Measurements from ENCODE around the gene FKBP1A.

The FKBP1A gene

DNA sequence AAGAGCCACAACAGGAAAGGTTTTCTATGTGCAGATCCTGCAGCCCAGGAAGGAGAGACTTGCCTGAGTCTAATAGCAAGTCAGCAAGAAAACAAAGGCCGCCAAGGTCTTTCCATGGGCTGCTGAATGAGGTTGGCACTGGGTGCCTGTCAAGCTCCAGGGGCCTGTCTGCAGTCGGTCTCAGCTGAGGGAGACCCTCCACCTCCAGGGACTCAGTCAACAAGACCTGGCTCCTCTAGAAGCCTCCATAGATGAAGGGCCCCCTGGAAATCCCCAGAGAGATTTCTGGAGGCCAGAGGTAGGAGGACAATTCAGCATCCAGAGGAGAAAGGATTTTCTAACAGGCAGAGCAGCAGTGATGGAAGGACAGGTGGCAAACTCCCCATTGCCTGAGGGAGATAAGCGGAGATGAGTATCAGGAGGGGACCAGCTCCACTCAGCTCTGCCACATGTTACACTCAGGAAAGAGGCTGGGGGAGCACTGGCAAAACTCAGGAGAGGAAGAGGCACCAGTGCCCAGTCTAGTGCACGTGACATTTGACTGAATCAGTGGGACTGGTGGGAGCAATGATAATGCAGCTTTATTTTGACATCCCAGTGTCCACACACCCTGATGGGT, 33.5 kb upstream of the FKBP1A start:
- Mint-ChIP-seq H3K36me3 (ENCODE audit: low read depth) (peaks cover 3% of the 10 kb centered on the region), H3K9me3 (peaks cover 4% of the 10 kb centered on the region), H3K4me1 (ENCODE audit: low read depth) (peaks cover 14% of the 10 kb centered on the region), H3K27me3 (ENCODE audit: low read depth) (peaks cover 18% of the 10 kb centered on the region), H3K4me3 (no peak overlapping the region), H3K27ac (no peak overlapping the region)

DNA sequence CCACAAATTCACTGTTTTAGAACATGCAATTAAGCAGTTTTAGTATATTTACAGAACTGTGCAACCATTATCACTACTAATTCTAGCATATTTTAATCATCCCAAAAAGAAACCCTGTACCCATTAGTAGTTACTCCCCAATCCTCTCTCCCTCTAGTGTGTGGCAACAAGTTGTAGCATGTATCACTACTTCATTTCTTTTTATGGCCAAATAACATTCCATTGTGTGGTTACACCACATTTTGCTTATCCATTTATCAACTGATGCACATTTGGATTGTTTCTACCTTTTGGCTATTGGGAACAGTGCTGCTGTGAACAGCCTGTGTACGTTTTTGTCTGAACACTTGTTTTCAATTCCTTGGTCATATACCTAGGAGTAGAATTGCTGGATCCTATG, 31.5 kb upstream of the FKBP1A start:
- H3K27me3 Mint-ChIP-seq (ENCODE audit: low read depth) = peaks cover 7% of the 10 kb centered on the region
- peaks cover 11% of the 10 kb centered on the region for H3K4me1 Mint-ChIP-seq (ENCODE audit: low read depth)
- no peak overlapping the region for H3K4me3 Mint-ChIP-seq
- H3K27ac Mint-ChIP-seq = no peak overlapping the region
- H3K36me3 Mint-ChIP-seq (ENCODE audit: low read depth) = peaks cover 3% of the 10 kb centered on the region
- peaks cover 23% of the 10 kb centered on the region for H3K9me3 Mint-ChIP-seq

DNA sequence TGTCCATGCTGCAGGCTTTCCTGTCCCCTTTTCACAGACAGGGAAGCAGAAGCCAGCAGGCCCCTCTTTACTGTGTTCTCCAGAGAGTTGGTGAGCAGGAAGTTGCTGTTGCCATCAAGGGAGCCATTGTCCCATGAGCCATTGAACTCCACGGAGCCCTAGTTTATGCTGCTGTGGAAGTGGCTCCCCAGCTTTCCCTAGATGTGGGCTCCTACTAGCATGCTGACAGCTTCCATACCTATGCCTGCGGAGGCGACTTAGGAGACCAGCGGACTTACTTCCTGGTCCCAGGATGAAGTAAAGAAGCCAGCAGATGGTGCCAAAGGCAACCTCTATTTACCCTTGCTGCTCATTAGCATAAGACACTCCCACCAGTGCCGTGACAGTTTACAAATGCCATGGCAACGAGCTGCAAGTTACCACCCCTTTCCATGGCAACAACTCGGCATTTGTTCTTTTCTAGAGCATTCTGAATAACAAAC, 30.8 kb upstream of the FKBP1A start:
- H3K36me3 Mint-ChIP-seq (ENCODE audit: low read depth) = peaks cover 6% of the 10 kb centered on the region
- no peak overlapping the region for H3K4me3 Mint-ChIP-seq
- H3K27ac Mint-ChIP-seq = no peak overlapping the region
- peaks cover 11% of the 10 kb centered on the region for H3K4me1 Mint-ChIP-seq (ENCODE audit: low read depth)
- peaks cover 3% of the 10 kb centered on the region for H3K27me3 Mint-ChIP-seq (ENCODE audit: low read depth)
- peaks cover 27% of the 10 kb centered on the region for H3K9me3 Mint-ChIP-seq

DNA sequence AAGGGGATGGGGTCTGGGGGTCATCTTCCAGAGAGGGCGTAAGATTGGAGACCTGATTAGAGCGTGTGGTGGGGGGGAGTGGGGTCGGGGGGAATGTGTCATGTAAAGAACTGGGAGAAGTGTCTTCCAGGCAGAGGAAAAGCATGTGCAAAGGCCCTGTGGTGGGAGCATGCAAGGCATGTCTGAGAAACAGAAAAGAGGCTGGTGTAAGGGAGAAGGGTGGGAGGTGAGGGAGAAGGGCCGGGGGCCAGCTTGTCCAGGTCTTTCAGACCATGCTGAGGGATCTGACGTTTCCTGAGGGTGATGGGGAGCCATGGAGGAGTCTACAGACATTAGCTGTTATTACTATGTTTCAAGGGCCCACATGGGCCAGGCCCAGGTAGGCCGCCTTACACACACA, 30.4 kb upstream of the FKBP1A start:
- peaks cover 3% of the 10 kb centered on the region for H3K27me3 Mint-ChIP-seq (ENCODE audit: low read depth)
- peaks cover 6% of the 10 kb centered on the region for H3K36me3 Mint-ChIP-seq (ENCODE audit: low read depth)
- H3K4me1 Mint-ChIP-seq (ENCODE audit: low read depth) = peaks cover 11% of the 10 kb centered on the region
- no peak overlapping the region for H3K27ac Mint-ChIP-seq
- no peak overlapping the region for H3K4me3 Mint-ChIP-seq
- peaks cover 27% of the 10 kb centered on the region for H3K9me3 Mint-ChIP-seq

DNA sequence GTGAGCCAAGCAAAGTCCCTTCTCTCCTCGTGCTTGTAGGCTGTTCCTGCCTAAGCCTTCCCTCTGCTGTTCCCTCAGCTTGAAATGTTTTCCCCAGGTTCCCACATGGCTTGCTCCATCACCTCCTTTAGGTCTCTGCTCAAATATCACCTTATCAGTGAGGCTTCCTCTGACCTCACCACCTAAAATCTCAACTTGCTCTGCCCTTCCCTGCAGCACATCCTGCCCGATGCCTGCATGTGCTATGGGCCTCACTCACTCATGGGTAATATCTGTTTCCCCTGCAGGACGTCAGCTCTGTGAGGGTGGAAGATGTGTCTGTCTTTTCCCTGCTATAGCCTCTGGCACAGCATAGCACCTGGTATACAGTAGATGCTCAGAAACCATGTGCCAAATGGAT, 29.9 kb upstream of the FKBP1A start:
- Mint-ChIP-seq H3K27ac (no peak overlapping the region), H3K27me3 (ENCODE audit: low read depth) (peaks cover 3% of the 10 kb centered on the region)

DNA sequence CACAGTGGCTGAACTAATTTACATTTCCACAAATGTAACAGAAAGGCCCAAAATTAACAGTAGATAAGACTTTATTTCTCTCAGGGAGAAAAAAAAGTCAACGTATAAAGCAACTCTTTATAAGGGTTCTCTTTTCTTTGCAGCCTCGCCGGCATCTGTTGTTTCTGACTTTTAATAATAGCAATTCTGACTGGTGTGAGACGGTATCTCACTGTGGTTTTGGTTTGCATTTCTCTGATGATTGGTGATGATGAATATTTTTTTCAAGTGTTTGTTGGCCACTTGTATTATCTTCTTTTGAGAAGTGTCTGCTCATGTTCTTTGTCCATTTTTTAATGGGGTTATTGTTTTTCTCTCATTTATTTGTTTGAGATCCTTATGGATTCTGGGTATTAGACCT, 27.2 kb upstream of the FKBP1A start:
- Mint-ChIP-seq H3K36me3 (ENCODE audit: low read depth) (peaks cover 6% of the 10 kb centered on the region), H3K27ac (no peak overlapping the region), H3K4me1 (ENCODE audit: low read depth) (peaks cover 12% of the 10 kb centered on the region), H3K4me3 (no peak overlapping the region), H3K27me3 (ENCODE audit: low read depth) (peaks cover 4% of the 10 kb centered on the region), H3K9me3 (peaks cover 27% of the 10 kb centered on the region)

More for the DNA sequence above, 29.9 kb upstream of the FKBP1A start:
- Mint-ChIP-seq H3K36me3 (ENCODE audit: low read depth) (peaks cover 6% of the 10 kb centered on the region), H3K4me1 (ENCODE audit: low read depth) (peaks cover 11% of the 10 kb centered on the region), H3K4me3 (no peak overlapping the region), H3K9me3 (peaks cover 27% of the 10 kb centered on the region)

DNA sequence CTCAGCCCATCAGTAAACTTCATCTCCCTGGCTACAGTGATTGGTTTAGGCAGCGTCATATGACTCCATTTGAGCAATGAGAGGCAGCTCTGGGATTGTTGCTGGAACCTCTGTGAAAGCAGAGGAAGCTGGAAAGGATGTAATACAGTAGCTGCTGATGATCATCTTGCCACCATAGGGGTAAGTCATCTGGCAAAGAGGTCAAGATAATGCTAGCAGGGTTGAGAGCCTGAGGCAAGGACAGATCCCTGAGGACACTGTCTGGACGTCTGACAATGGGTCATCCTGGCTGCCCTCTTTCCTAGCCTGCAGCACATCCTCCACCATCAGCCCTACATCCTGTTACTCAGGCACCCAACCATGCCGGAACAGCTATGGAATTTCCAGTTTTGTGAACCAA, 25.5 kb upstream of the FKBP1A start:
- H3K27me3 Mint-ChIP-seq (ENCODE audit: low read depth) = peaks cover 19% of the 10 kb centered on the region
- H3K36me3 Mint-ChIP-seq (ENCODE audit: low read depth) = peaks cover 6% of the 10 kb centered on the region
- H3K4me1 Mint-ChIP-seq (ENCODE audit: low read depth) = peaks cover 12% of the 10 kb centered on the region
- H3K27ac Mint-ChIP-seq = no peak overlapping the region
- peaks cover 27% of the 10 kb centered on the region for H3K9me3 Mint-ChIP-seq
- H3K4me3 Mint-ChIP-seq = no peak overlapping the region

DNA sequence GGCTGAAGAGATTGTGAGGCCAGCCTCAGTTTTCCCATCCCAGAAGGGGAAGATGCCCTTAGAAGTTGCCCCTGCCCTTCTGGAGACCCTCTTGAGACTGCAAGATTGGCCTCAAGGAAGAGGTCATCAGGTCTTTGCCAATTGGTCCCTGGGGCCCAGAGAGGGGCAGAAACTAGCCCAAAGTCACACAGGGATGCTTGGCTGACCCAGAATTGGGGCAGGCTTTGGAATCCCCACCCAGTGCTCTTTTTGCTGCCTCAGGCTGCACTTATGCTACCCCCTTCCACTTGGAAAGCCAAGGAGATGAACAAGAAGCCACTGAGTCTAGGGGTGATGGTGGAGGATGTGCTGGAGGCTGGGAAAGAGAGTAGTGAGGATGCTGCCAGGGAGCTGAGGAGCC, 24.9 kb upstream of the FKBP1A start:
- H3K36me3 Mint-ChIP-seq (ENCODE audit: low read depth) = peaks cover 4% of the 10 kb centered on the region
- H3K4me1 Mint-ChIP-seq (ENCODE audit: low read depth) = peaks cover 10% of the 10 kb centered on the region
- peaks cover 27% of the 10 kb centered on the region for H3K9me3 Mint-ChIP-seq
- H3K4me3 Mint-ChIP-seq = no peak overlapping the region
- peaks cover 23% of the 10 kb centered on the region for H3K27me3 Mint-ChIP-seq (ENCODE audit: low read depth)
- no peak overlapping the region for H3K27ac Mint-ChIP-seq

DNA sequence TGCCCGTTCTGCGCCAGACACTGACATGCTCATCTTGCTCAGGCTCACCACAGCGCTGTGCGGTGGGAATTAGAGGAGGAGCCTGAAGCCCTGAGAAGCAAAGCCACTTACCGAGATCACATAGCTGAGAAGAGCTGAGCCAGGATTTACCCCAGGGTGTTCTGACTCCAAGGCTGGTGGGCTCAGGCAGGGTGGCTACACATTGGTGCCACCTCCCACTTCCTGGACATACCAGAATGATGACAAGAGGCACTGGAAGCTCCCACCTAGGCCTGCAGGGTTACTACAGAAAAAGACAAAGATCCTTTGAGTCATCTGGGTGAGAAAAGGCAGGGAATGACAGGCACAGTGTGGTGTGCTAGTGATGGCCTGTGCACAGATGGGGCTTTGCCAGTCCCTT, 24.4 kb upstream of the FKBP1A start:
- Mint-ChIP-seq H3K27me3 (ENCODE audit: low read depth) (peaks cover 27% of the 10 kb centered on the region), H3K9me3 (peaks cover 27% of the 10 kb centered on the region), H3K36me3 (ENCODE audit: low read depth) (peaks cover 4% of the 10 kb centered on the region)

DNA sequence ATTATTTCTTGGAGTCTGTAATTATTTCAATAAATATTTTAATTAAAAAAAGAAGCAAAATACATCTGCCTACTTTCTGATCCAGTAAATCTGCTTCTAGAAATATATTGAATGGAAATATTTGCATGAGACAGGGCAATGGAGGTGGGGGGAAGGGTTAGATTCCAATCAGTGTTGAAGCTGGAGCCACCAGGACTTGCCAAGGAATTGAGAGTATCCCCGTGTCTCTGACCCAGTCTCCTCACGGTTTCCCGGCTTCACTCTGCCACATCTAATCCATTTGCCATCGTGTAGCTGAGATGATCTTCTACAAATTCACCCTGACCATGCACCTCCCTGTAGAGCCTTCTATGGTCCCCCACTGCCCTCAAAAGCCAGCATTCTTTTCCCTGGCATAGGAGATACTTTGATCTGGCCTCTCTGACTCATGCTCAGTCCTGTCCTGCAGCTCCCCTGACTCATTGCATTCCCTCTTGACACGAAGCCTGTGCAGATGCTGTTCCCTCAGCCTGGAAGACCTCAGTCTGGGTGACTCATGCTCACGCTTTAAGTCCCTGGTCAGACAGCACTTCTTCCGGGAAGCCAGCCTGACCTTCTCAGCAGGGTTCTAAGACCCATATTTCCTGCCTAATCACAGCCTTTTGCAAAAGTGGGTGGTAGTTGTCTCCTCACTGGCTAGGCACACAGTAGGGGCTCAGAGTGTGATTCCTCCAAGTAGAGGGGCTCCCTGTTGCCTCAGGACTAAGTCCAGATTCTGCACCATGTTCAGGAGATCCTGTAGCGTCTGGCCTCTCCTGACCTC, 23.0 kb upstream of the FKBP1A start:
- Mint-ChIP-seq H3K27me3 (ENCODE audit: low read depth) (peaks cover 34% of the 10 kb centered on the region), H3K36me3 (ENCODE audit: low read depth) (peaks cover 2% of the 10 kb centered on the region), H3K4me3 (no peak overlapping the region), H3K27ac (no peak overlapping the region), H3K9me3 (peaks cover 19% of the 10 kb centered on the region), H3K4me1 (ENCODE audit: low read depth) (peaks cover 8% of the 10 kb centered on the region)

More for the DNA sequence above, 24.4 kb upstream of the FKBP1A start:
- no peak overlapping the region for H3K27ac Mint-ChIP-seq
- no peak overlapping the region for H3K4me3 Mint-ChIP-seq
- peaks cover 8% of the 10 kb centered on the region for H3K4me1 Mint-ChIP-seq (ENCODE audit: low read depth)

DNA sequence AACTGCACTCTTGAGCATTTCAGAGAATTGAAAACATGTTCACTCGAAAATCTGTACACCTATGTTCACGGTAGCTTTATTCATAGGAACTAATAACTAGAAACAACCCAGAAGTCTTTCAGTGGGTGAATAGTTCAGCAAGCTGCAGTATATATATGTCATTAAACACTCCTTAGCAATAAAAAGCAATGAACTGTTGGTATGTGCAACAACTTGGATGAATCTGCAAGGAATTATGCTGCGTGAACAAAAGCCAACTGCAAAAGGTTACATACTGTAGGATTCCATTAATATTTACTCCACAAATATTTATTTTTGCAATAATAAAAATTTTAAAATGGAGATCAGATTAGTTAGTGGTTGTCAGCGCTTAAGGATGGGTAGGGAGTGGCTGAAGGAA, 22.1 kb upstream of the FKBP1A start:
- Mint-ChIP-seq H3K4me1 (ENCODE audit: low read depth) (peaks cover 8% of the 10 kb centered on the region), H3K36me3 (ENCODE audit: low read depth) (peaks cover 2% of the 10 kb centered on the region), H3K4me3 (no peak overlapping the region), H3K27me3 (ENCODE audit: low read depth) (peaks cover 38% of the 10 kb centered on the region), H3K27ac (no peak overlapping the region), H3K9me3 (peaks cover 14% of the 10 kb centered on the region)

DNA sequence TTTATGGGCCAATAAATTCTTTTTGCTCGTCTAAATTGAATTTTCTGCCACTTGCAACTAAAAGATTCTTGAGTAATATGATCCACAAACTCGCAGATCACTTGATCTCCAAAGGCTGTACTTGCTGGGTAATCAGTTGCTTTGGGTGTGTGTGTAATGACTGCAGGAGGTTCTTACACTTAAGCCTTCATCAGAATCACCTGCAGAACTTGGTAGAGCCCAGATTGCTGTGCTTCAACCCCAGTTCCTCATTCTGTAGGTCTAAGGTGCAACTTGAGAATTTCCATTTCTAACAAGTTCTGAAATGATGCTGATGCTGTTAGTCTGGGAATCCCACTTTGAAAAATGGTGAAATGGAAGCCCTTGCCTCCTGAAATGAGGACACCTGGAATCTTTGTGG, 12.9 kb upstream of the FKBP1A start:
- H3K4me3 Mint-ChIP-seq = no peak overlapping the region
- peaks cover 23% of the 10 kb centered on the region for H3K27me3 Mint-ChIP-seq (ENCODE audit: low read depth)
- no peaks in the 10 kb centered on the region for H3K36me3 Mint-ChIP-seq (ENCODE audit: low read depth)
- no peak overlapping the region for H3K27ac Mint-ChIP-seq
- peaks cover 4% of the 10 kb centered on the region for H3K4me1 Mint-ChIP-seq (ENCODE audit: low read depth)
- H3K9me3 Mint-ChIP-seq = peaks cover 4% of the 10 kb centered on the region

DNA sequence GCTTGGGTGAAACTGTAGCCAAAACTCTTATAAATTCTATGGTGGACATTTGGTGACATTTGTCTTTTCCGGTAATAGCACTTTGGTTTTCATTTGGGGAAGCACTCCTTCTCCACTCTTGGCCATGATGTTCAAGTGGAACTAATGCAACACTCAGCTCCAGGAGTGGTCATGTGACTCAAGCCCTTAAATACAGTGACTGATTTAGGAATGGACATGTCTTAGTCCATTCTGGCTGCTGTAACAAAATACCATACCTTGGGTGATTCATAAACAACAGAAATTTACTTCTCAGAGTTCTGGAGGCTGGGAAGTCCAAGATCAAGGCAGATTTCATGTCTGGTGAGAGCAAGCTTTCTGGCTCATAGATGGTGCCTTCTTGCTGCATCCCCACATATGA, 10.8 kb upstream of the FKBP1A start:
- Mint-ChIP-seq H3K9me3 (no peaks in the 10 kb centered on the region), H3K27ac (no peak overlapping the region), H3K4me3 (no peak overlapping the region), H3K36me3 (ENCODE audit: low read depth) (no peaks in the 10 kb centered on the region), H3K4me1 (ENCODE audit: low read depth) (peaks cover 4% of the 10 kb centered on the region), H3K27me3 (ENCODE audit: low read depth) (peaks cover 16% of the 10 kb centered on the region)

DNA sequence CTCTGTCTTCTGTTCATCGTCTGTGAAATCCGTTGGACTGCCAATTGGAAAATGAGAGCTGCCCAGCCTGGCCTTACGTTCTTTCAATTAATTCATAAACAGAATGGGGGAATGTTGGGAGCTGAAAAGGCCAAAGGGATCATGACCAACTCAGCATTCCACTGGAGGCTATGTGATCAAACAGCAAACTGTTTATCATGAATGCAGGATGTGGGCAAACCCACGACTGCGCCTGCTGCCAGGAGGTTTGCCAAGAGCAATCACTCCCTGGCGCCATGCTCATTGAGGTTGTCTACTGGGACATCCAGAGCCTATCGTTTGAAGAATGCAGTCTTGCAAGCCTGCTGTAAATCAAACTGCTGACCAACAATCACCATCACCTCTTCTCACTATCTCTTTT, 9.3 kb upstream of the FKBP1A start:
- H3K27ac Mint-ChIP-seq = no peak overlapping the region
- H3K27me3 Mint-ChIP-seq (ENCODE audit: low read depth) = peaks cover 19% of the 10 kb centered on the region
- peaks cover 4% of the 10 kb centered on the region for H3K4me1 Mint-ChIP-seq (ENCODE audit: low read depth)
- no peaks in the 10 kb centered on the region for H3K36me3 Mint-ChIP-seq (ENCODE audit: low read depth)
- peaks cover 2% of the 10 kb centered on the region for H3K9me3 Mint-ChIP-seq
- H3K4me3 Mint-ChIP-seq = no peak overlapping the region

DNA sequence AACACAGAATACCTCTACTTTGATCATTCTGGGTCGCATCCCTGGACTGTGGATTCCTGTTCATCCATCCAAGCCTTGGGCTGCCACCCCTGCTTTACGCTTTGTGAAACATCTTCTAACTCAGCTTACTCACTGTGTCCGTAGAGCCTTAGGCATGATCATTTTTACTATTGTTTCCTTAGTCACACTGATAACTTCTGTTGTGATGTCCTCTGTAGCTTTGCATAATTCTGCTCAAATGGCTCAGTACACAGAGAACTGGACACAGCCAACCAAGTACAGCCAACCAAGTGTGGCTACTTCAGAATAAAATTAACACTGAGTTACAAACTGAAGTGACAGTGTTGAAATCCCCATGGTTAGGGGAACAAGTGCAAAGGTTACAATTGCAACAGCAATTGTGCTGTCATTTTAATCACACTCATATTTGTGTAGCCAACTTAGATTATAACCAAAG, 8.6 kb upstream of the FKBP1A start:
- Mint-ChIP-seq H3K4me1 (ENCODE audit: low read depth) (peaks cover 7% of the 10 kb centered on the region), H3K36me3 (ENCODE audit: low read depth) (peaks cover 2% of the 10 kb centered on the region), H3K27me3 (ENCODE audit: low read depth) (peaks cover 24% of the 10 kb centered on the region), H3K4me3 (no peak overlapping the region), H3K9me3 (peaks cover 9% of the 10 kb centered on the region), H3K27ac (no peak overlapping the region)
